ENCODE results near the gene PSMA8. TPM values are rescaled to one million over a fixed set of nuclear protein-coding genes. Genes with fewer than 3 reads are reported as not detected.

The PSMA8 gene
- total and polyA plus RNA-seq, 4 experiments from 2014 or later = 0.67 to 4.9 (median 1.2) TPM

DNA sequence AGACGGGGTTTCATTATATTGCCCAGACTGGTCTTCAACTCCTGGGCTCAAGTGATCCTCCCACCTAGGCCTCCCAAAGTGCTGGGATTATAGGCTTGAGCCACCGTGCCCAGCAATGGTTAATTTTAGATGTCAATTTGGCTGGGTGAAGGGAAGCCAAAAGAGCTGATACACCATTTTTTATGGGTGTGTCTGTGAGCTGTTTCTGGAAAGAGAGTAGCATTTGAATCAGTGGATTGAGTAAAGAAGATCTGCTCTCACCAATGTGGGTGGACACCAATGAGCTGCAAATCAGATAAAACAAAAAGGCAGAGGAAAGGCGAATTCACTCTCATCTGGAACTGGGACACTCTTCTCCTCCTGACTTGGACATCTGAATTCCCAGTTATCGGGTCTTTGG, 76.5 kb downstream of the PSMA8 start:
- CTCF ChIA-PET (ENCODE audit: partially characterized antibody) = no interaction called here
- no peak for DNase-seq
- Histone ChIP-seq H3K36me3 (ENCODE audit: insufficient read depth, low read length) (no peaks in the 10 kb centered on the region), H3K4me3 (ENCODE audit: low read length in 2 of 2) (no peak overlapping the region), H3K4me1 (ENCODE audit: insufficient read depth, low read length) (peaks cover 10% of the 10 kb centered on the region), H3K27ac (ENCODE audit: low read depth, low read length) (no peak overlapping the region), H3K9me3 (ENCODE audit: control insufficient read depth in 1 of 2, low read length in 2 of 2) (no peaks in the 10 kb centered on the region), H3K27me3 (ENCODE audit: insufficient read depth, low read length) (no peaks in the 10 kb centered on the region)
- no peak overlapping the region for H3K4me3 Mint-ChIP-seq
- H3K27ac Mint-ChIP-seq = peak overlapping the region in 1 of 7 donors; percentile 48
- POLR2A ChIA-PET (ENCODE audit: partially characterized antibody) = no interaction called here
- no peaks in the 10 kb centered on the region for H3K9me3 Mint-ChIP-seq
- intact Hi-C loops (cut with micrococcal nuclease) = no loop called here
- H3K27me3 Mint-ChIP-seq = no peaks in the 10 kb centered on the region
- H3K36me3 Mint-ChIP-seq = no peaks in the 10 kb centered on the region
- H3K4me1 Mint-ChIP-seq = peaks cover 7 to 12% (median 11%) of the 10 kb centered on the region in 4 donors

GRCh38 chr18:26215247-26215970, 81.7 kb downstream of the PSMA8 start:
- POLR2A ChIA-PET (ENCODE audit: partially characterized antibody) = interaction anchor here (0.6 to 4.0 kb wide), 3 partner anchors 11 to 156 kb away, joined by 3 to 37 read pairs (median 4); partner anchors contain the start of genes SS18 and TAF4B
- peak; percentile 68 to 80 (median 75) for DNase-seq
- peak overlapping the region; percentile 51 for H3K27ac ChIP-seq (ENCODE audit: low read depth, low read length)
- peak overlapping the region; percentile 52 to 90 (median 80) for H3K27ac Mint-ChIP-seq
- H3K4me1 ChIP-seq (ENCODE audit: insufficient read depth, low read length) = peaks cover 24% of the 10 kb centered on the region
- peak overlapping the region; percentile 67 to 83 (median 77) for H3K4me3 Mint-ChIP-seq
- H3K36me3 Mint-ChIP-seq = no peaks in the 10 kb centered on the region
- H3K9me3 ChIP-seq (ENCODE audit: control insufficient read depth in 1 of 2, low read length in 2 of 2) = no peaks in the 10 kb centered on the region
- no peaks in the 10 kb centered on the region for H3K9me3 Mint-ChIP-seq
- intact Hi-C loops (cut with micrococcal nuclease) = loop anchor here (1.0 kb wide), 2 partner anchors 11 to 25 kb away; partner anchors contain the start of gene TAF4B
- H3K4me1 Mint-ChIP-seq = peaks cover 19 to 21% (median 20%) of the 10 kb centered on the region in 4 donors
- no peaks in the 10 kb centered on the region for H3K27me3 ChIP-seq (ENCODE audit: insufficient read depth, low read length)
- H3K4me3 ChIP-seq (ENCODE audit: low read length in 2 of 2) = peak overlapping the region in 1 of 2 donors; percentile 30
- CTCF ChIA-PET (ENCODE audit: partially characterized antibody) = interaction anchor here (0.8 to 1.4 kb wide), 3 partner anchors 12 to 126 kb away, joined by 3 to 5 read pairs (median 4); no protein-coding TSS in a partner anchor
- H3K27me3 Mint-ChIP-seq = no peaks in the 10 kb centered on the region
- no peaks in the 10 kb centered on the region for H3K36me3 ChIP-seq (ENCODE audit: insufficient read depth, low read length)

GRCh38 chr18:26225022-26225693, 91.5 kb downstream of the PSMA8 start:
- Histone ChIP-seq H3K9me3 (ENCODE audit: control insufficient read depth in 1 of 2, low read length in 2 of 2) (no peaks in the 10 kb centered on the region), H3K4me3 (ENCODE audit: low read length in 2 of 2) (no peak overlapping the region), H3K27me3 (ENCODE audit: insufficient read depth, low read length) (no peaks in the 10 kb centered on the region), H3K36me3 (ENCODE audit: insufficient read depth, low read length) (no peaks in the 10 kb centered on the region), H3K27ac (ENCODE audit: low read depth, low read length) (no peak overlapping the region), H3K4me1 (ENCODE audit: insufficient read depth, low read length) (peaks cover 28% of the 10 kb centered on the region)
- POLR2A ChIA-PET (ENCODE audit: partially characterized antibody) = interaction anchor here (2.5 to 3.5 kb wide), 2 partner anchors 9 to 135 kb away, joined by 16 to 37 read pairs; partner anchors contain the start of gene SS18
- peak overlapping the region; percentile 70 to 98 (median 98) for H3K27ac Mint-ChIP-seq
- H3K9me3 Mint-ChIP-seq = no peaks in the 10 kb centered on the region
- no peak for DNase-seq
- CTCF ChIA-PET (ENCODE audit: partially characterized antibody) = no interaction called here
- H3K4me3 Mint-ChIP-seq = peak overlapping the region in 7 of 8 donors; percentile 91 to 97 (median 95)
- intact Hi-C loops (cut with micrococcal nuclease) = no loop called here
- H3K27me3 Mint-ChIP-seq = no peaks in the 10 kb centered on the region
- H3K36me3 Mint-ChIP-seq = peaks cover 0 to 9% of the 10 kb centered on the region in 2 donors
- H3K4me1 Mint-ChIP-seq = peaks cover 17 to 36% (median 23%) of the 10 kb centered on the region in 4 donors

DNA sequence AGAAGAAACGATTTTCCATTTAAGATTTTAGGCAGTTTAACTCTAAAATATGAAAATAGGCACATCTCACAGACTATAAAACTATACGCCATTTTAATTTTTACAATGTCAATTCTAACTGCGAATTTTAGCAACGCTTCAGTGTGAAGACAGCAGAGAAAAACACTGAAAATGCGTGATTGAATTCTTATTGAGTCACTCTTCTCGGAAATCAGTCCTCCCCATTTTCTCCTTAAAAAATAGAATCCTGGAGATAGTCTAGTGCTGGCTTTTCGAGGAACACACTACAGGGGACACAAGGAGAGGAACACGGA, 92.2 kb downstream of the PSMA8 start:
- Mint-ChIP-seq H3K9me3 (no peaks in the 10 kb centered on the region), H3K27ac (peak overlapping the region; percentile 91 to 98 (median 98)), H3K36me3 (peaks cover 0 to 9% of the 10 kb centered on the region in 2 donors), H3K4me3 (peak overlapping the region; percentile 91 to 97 (median 95)), H3K4me1 (peaks cover 19 to 42% (median 26%) of the 10 kb centered on the region in 4 donors), H3K27me3 (no peaks in the 10 kb centered on the region)
- POLR2A ChIA-PET (ENCODE audit: partially characterized antibody) = interaction anchor here (1.0 to 3.5 kb wide), 6 partner anchors 10 to 136 kb away, joined by 3 to 37 read pairs (median 6); partner anchors contain the start of genes PSMA8 and SS18
- Histone ChIP-seq H3K4me1 (ENCODE audit: insufficient read depth, low read length) (peaks cover 28% of the 10 kb centered on the region), H3K27ac (ENCODE audit: low read depth, low read length) (peak overlapping the region; percentile 80), H3K4me3 (ENCODE audit: low read length in 2 of 2) (peak overlapping the region; percentile 13 to 71), H3K9me3 (ENCODE audit: control insufficient read depth in 1 of 2, low read length in 2 of 2) (no peaks in the 10 kb centered on the region), H3K36me3 (ENCODE audit: insufficient read depth, low read length) (no peaks in the 10 kb centered on the region), H3K27me3 (ENCODE audit: insufficient read depth, low read length) (no peaks in the 10 kb centered on the region)
- CTCF ChIA-PET (ENCODE audit: partially characterized antibody) = no interaction called here
- intact Hi-C loops (cut with micrococcal nuclease) = loop anchor here (1.0 kb wide), 2 partner anchors 11 to 136 kb away; partner anchors contain the start of gene SS18
- no peak for DNase-seq

- Histone ChIP-seq H3K27ac (ENCODE audit: low read depth, low read length) (peak within 1 kb of the TSS; percentile 80), H3K4me3 (ENCODE audit: low read length in 2 of 2) (peak within 1 kb of the TSS; percentile 13 to 71), H3K27me3 (ENCODE audit: insufficient read depth, low read length) (no peaks in the 10 kb centered on the region), H3K36me3 (ENCODE audit: insufficient read depth, low read length) (no peaks in the 10 kb centered on the region), H3K4me1 (ENCODE audit: insufficient read depth, low read length) (peaks cover 28% of the 10 kb centered on the region), H3K9me3 (ENCODE audit: control insufficient read depth in 1 of 2, low read length in 2 of 2) (no peaks in the 10 kb centered on the region)
- no peaks in the 10 kb centered on the region for H3K9me3 Mint-ChIP-seq
- H3K36me3 Mint-ChIP-seq = peaks cover 0 to 9% of the 10 kb centered on the region in 2 donors
- H3K4me1 Mint-ChIP-seq = peaks cover 19 to 42% (median 26%) of the 10 kb centered on the region in 4 donors
- DNase-seq = peak; percentile 89 to 93 (median 90)
- H3K4me3 Mint-ChIP-seq = peak within 1 kb of the TSS; percentile 91 to 97 (median 95)
- intact Hi-C loops (cut with micrococcal nuclease) = loop anchor here (1.0 kb wide), 2 partner anchors 11 to 136 kb away; partner anchors contain the start of gene SS18
- no peaks in the 10 kb centered on the region for H3K27me3 Mint-ChIP-seq
- H3K27ac Mint-ChIP-seq = peak within 1 kb of the TSS; percentile 91 to 98 (median 98)
- POLR2A ChIA-PET (ENCODE audit: partially characterized antibody) = interaction anchor here (1.0 to 3.5 kb wide), 7 partner anchors 10 to 136 kb away, joined by 3 to 37 read pairs (median 4); partner anchors contain the start of genes PSMA8 and SS18
- CTCF ChIA-PET (ENCODE audit: partially characterized antibody) = no interaction called here
Measured at GRCh38 chr18:26226229-26227050, 92.8 kb downstream of the PSMA8 start, which contains the start of gene TAF4B. TSS of gene TAF4B (plus strand) at chr18:26226445. CDS start at chr18:26226934, 489 bp downstream.

DNA sequence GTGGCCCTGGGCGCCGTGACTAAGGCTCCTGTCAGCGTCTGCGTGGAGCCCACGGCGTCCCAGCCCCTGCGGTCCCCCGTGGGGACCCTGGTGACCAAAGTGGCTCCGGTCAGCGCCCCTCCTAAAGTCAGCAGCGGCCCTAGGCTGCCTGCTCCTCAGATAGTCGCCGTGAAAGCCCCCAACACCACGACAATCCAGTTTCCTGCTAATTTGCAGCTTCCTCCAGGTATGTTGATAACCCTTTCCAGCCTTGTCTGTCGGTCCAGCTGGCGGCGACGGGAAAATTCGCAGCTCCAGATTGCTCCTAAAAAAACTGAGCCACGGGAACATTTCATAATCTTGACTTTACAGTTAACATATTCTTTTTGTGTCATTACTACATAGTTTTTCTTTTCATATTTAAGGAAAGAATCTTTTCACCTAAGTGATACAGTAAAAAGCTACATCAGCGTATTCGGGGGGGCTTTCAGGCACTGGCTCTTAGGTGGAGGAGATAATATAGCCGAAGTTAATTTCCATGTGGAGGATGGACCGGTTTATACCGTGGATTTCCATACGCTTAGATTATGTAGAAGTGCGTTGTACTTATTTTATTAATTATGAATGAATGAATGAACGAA, 93.5 kb downstream of the PSMA8 start:
- Mint-ChIP-seq H3K9me3 (no peaks in the 10 kb centered on the region), H3K4me1 (peaks cover 19 to 42% (median 27%) of the 10 kb centered on the region in 4 donors), H3K27me3 (no peaks in the 10 kb centered on the region), H3K27ac (peak overlapping the region; percentile 91 to 98 (median 95)), H3K36me3 (peaks cover 0 to 9% of the 10 kb centered on the region in 2 donors), H3K4me3 (peak overlapping the region; percentile 91 to 97 (median 95))
- ChIA-PET POLR2A (ENCODE audit: partially characterized antibody) (interaction anchor here (1.0 to 3.5 kb wide), 7 partner anchors 10 to 137 kb away, joined by 3 to 37 read pairs (median 4); partner anchors contain the start of genes PSMA8 and SS18), CTCF (ENCODE audit: partially characterized antibody) (interaction anchor here (0.8 kb wide), 1 partner anchor 11 kb away, joined by 3 read pairs; no protein-coding TSS in a partner anchor)
- intact Hi-C loops (cut with micrococcal nuclease) = no loop called here
- Histone ChIP-seq H3K27me3 (ENCODE audit: insufficient read depth, low read length) (no peaks in the 10 kb centered on the region), H3K4me1 (ENCODE audit: insufficient read depth, low read length) (peaks cover 28% of the 10 kb centered on the region), H3K36me3 (ENCODE audit: insufficient read depth, low read length) (no peaks in the 10 kb centered on the region), H3K9me3 (ENCODE audit: control insufficient read depth in 1 of 2, low read length in 2 of 2) (no peaks in the 10 kb centered on the region), H3K27ac (ENCODE audit: low read depth, low read length) (peak overlapping the region; percentile 80), H3K4me3 (ENCODE audit: low read length in 2 of 2) (peak overlapping the region; percentile 13 to 71)
- no peak for DNase-seq

Measured in CD4-positive, alpha-beta memory T cell (primary cell).